Measurements from ENCODE around the gene SYTL3.

SYTL3 gene

GRCh38 chr6:158813032-158813431, 163.2 kb downstream of the SYTL3 start:
- no peak for TF ChIP-seq CTCF (IDR thresholded peaks at IDR 0.05)
